Measurements from ENCODE around the gene UNC93A. TPM values are rescaled to one million over a fixed set of nuclear protein-coding genes. Genes with fewer than 3 reads are reported as not detected.
"Not testable (repeated sequence)": the region's sequence is repeated elsewhere in the genome, so short reads cannot be mapped to it uniquely, and the experiment has no call there.

Gene UNC93A
- total RNA-seq (2014; rRNA removed; shearing (Covaris generic)) = not detected in 2 replicates

- DNase-seq (ENCODE audit: low spot score) = no peak
Measured at GRCh38 chr6:167290786-167291622, at the start of gene UNC93A. Gene UNC93A (plus strand): TSS chr6:167291315. CDS start chr6:167291490, 175 bp downstream.

- DNase-seq (ENCODE audit: low spot score) = not testable (repeated sequence)
Measured at GRCh38 chr6:167241321-167242134, 49.6 kb upstream of the UNC93A start.

GRCh38 chr6:167242135-167242506, 49.0 kb upstream of the UNC93A start:
- DNase-seq (ENCODE audit: low spot score) = not testable (repeated sequence)

- not testable (repeated sequence) for DNase-seq (ENCODE audit: low spot score)
Measured at GRCh38 chr6:167242511-167243051, 48.5 kb upstream of the UNC93A start.

GRCh38 chr6:167244064-167244960, 46.8 kb upstream of the UNC93A start:
- no peak for DNase-seq (ENCODE audit: low spot score)

- no peak for DNase-seq (ENCODE audit: low spot score)
Measured at GRCh38 chr6:167244991-167245390, 46.1 kb upstream of the UNC93A start.

- DNase-seq (ENCODE audit: low spot score) = no peak
Measured at GRCh38 chr6:167245591-167245990, 45.5 kb upstream of the UNC93A start.

GRCh38 chr6:167247814-167248595, 43.1 kb upstream of the UNC93A start:
- DNase-seq (ENCODE audit: low spot score) = no peak

GRCh38 chr6:167248878-167249455, 42.1 kb upstream of the UNC93A start:
- not testable (repeated sequence) for DNase-seq (ENCODE audit: low spot score)

- no peak for DNase-seq (ENCODE audit: low spot score)
Measured at GRCh38 chr6:167252271-167252670, 38.8 kb upstream of the UNC93A start.

- DNase-seq (ENCODE audit: low spot score) = no peak
Measured at GRCh38 chr6:167255918-167256553, 35.1 kb upstream of the UNC93A start.

GRCh38 chr6:167258646-167259045, 32.5 kb upstream of the UNC93A start:
- DNase-seq (ENCODE audit: low spot score) = no peak

- not testable (repeated sequence) for DNase-seq (ENCODE audit: low spot score)
Measured at GRCh38 chr6:167266057-167266829, 24.9 kb upstream of the UNC93A start.

GRCh38 chr6:167266830-167267555, 24.1 kb upstream of the UNC93A start:
- DNase-seq (ENCODE audit: low spot score) = no peak

GRCh38 chr6:167267556-167267898, 23.6 kb upstream of the UNC93A start:
- not testable (repeated sequence) for DNase-seq (ENCODE audit: low spot score)

GRCh38 chr6:167267921-167268401, 23.2 kb upstream of the UNC93A start:
- no peak for DNase-seq (ENCODE audit: low spot score)

GRCh38 chr6:167268683-167269280, 22.3 kb upstream of the UNC93A start:
- DNase-seq (ENCODE audit: low spot score) = no peak
